Measurements from ENCODE around the gene AP5B1.

GRCh38 chr11:65797711-65798110 is 16.9 kb upstream of the AP5B1 start:
- TF ChIP-seq POLR2AphosphoS5 (IDR thresholded peaks at IDR 0.05; ENCODE audit: low read depth, low read length) = no peak
- TF ChIP-seq REST (IDR thresholded peaks at IDR 0.05; ENCODE audit: insufficient read depth in 1 of 2, low read depth in 2 of 2, low read length in 2 of 2) = no peak
- no peak for TF ChIP-seq SIN3A (IDR thresholded peaks at IDR 0.05; ENCODE audit: borderline replicate concordance, insufficient read depth, low read length)
- TF ChIP-seq TAF1 (IDR thresholded peaks at IDR 0.05; ENCODE audit: borderline replicate concordance, insufficient read depth, low read length) = no peak
- TF ChIP-seq FOXP2 (optimal IDR thresholded peaks at IDR 0.05; ENCODE audit: borderline replicate concordance, extremely low read depth, extremely low read length, insufficient read depth) = no peak

All from PFSK-1 (cell line).